GM21447 (cell line): ENCODE data around the gene PSPH.
"Not testable (repeated sequence)": the region's sequence is repeated elsewhere in the genome, so short reads cannot be mapped to it uniquely, and the experiment has no call there.

Source experiments
- ATAC-seq: cut with Tn5 transposase; IDR thresholded peaks from one replicate; pipeline ENCODE4 v1.9.1; 2021; ENCODE audit not compliant: unreplicated experiment

The PSPH gene

GRCh38 chr7:56051339-56052191, at the start of gene PSPH, which contains the start of gene CCT6A:
PSPH (minus strand) TSS chr7:56051444; CDS start chr7:56021212, 30,232 bp downstream.
CCT6A (plus strand) TSS chr7:56051765; CDS start chr7:56051849, 84 bp downstream.
- peak; percentile 92 for ATAC-seq

GRCh38 chr7:56099653-56100052, 48.4 kb upstream of the PSPH start:
- no peak for ATAC-seq

- not testable (repeated sequence) for ATAC-seq
These were observed 47.2 kb upstream of the PSPH start for GRCh38 chr7:56098187-56099008.

GRCh38 chr7:56097700-56098099, 46.5 kb upstream of the PSPH start:
- ATAC-seq = no peak

- no peak for ATAC-seq
These were observed 41.7 kb upstream of the PSPH start, which contains the start of gene PHKG1 for GRCh38 chr7:56092789-56093531. PHKG1 (minus strand) TSS chr7:56092952; CDS start chr7:56088941, 4,011 bp downstream.

GRCh38 chr7:56092388-56092787, 41.1 kb upstream of the PSPH start:
- ATAC-seq = not testable (repeated sequence)

GRCh38 chr7:56091591-56091990, 40.3 kb upstream of the PSPH start:
- no peak for ATAC-seq

- no peak for ATAC-seq
These were observed 36.2 kb upstream of the PSPH start for GRCh38 chr7:56087445-56087844.

- ATAC-seq = no peak
These were observed 35.5 kb upstream of the PSPH start for GRCh38 chr7:56086761-56087160.

GRCh38 chr7:56083150-56083785, 32.0 kb upstream of the PSPH start:
- ATAC-seq = no peak

- no peak for ATAC-seq
These were observed 30.5 kb upstream of the PSPH start for GRCh38 chr7:56081626-56082340.

- ATAC-seq = not testable (repeated sequence)
These were observed 29.6 kb upstream of the PSPH start for GRCh38 chr7:56080726-56081435.

GRCh38 chr7:56079450-56080185, 28.4 kb upstream of the PSPH start:
- ATAC-seq = no peak

GRCh38 chr7:56078196-56078595, 27.0 kb upstream of the PSPH start:
- ATAC-seq = no peak

- no peak for ATAC-seq
These were observed 26.4 kb upstream of the PSPH start for GRCh38 chr7:56077681-56078080.

GRCh38 chr7:56074371-56074791, 23.1 kb upstream of the PSPH start:
- ATAC-seq = peak; percentile 93

GRCh38 chr7:56066376-56066775, 15.1 kb upstream of the PSPH start:
- not testable (repeated sequence) for ATAC-seq

GRCh38 chr7:56063882-56064625, 12.8 kb upstream of the PSPH start, which contains the start of gene SUMF2:
SUMF2 (plus strand) TSS chr7:56064286; CDS start chr7:56064312, 26 bp downstream.
- peak; percentile 85 for ATAC-seq
